PC-3 (cell line): ENCODE data around the gene ARL11. TPM values are rescaled to one million over a fixed set of nuclear protein-coding genes. Genes with fewer than 3 reads are reported as not detected.
A peak's percentile ranks its signal among the peaks of the same experiment; 100 is the strongest.

Experiments used
- ATAC-seq: fragments of 200-7000 bp; cut with Tn5 transposase; 2 replicates; pipeline ENCODE4 v1.9.1; 2020; ENCODE audit warnings: mild to moderate bottlenecking, moderate library complexity
- BruUV-seq: library from RNA; stranded (reverse); fragments of 400-500 nt; replicated peaks from 2 replicates; lab custom pipeline; 2021; lab: Mats Ljungman, UMichigan
- CTCF ChIA-PET: fragments of 300-600 bp; sonication (Branson Sonifier 250); formaldehyde crosslinking; loops from one replicate; lab custom pipeline; 2022; ENCODE audit warnings: antibody characterized with exemption; lab: Charles Lee
- POLR2A ChIA-PET: fragments of 300-600 bp; sonication (Branson Sonifier 250); formaldehyde crosslinking; loops from one replicate; lab custom pipeline; 2022; ENCODE audit warnings: antibody characterized with exemption; ENCODE audit not compliant: unreplicated experiment; lab: Charles Lee
- DNase-seq: peaks from one replicate; pipeline ENCODE4 v3.0.0-alpha.2; 2015
- H2AFZ ChIP-seq: fragments of 300-600 bp; sonication (generic); 2 replicates; pipeline ENCODE4 v1.6.0; 2016; ENCODE audit warnings: antibody characterized with exemption, low read length
- H3F3A ChIP-seq: fragments of 300-600 bp; sonication (generic); one replicate; pipeline ENCODE4 v1.6.0; 2017; ENCODE audit warnings: antibody characterized with exemption, low read length, control low read depth, mild to moderate bottlenecking; ENCODE audit not compliant: unreplicated experiment
- H3K27ac ChIP-seq: fragments of 300-600 bp; sonication (generic); 2 replicates; pipeline ENCODE4 v1.5.1; 2016; ENCODE audit warnings: mild to moderate bottlenecking, low read length
- H3K27me3 ChIP-seq: fragments of 300-600 bp; sonication (generic); 2 replicates; pipeline ENCODE4 v1.6.1; 2016; ENCODE audit warnings: low read length, mixed read lengths
- H3K36me3 ChIP-seq: fragments of 300-600 bp; sonication (generic); 2 replicates; pipeline ENCODE4 v1.6.1; 2016; ENCODE audit warnings: low read depth, mixed run types, low read length, mixed read lengths
- H3K4me1 ChIP-seq: fragments of 300-600 bp; sonication (generic); 2 replicates; pipeline ENCODE4 v1.5.1; 2016; ENCODE audit warnings: low read length; ENCODE audit not compliant: insufficient read depth
- H3K4me2 ChIP-seq: fragments of 300-600 bp; sonication (generic); 2 replicates; pipeline ENCODE4 v1.6.0; 2016; ENCODE audit warnings: low read length
- H3K4me3 ChIP-seq: fragments of 300-600 bp; sonication (generic); 2 replicates; pipeline ENCODE4 v1.5.1; 2016; ENCODE audit warnings: mild to moderate bottlenecking, low read length, mixed read lengths
- H3K79me2 ChIP-seq: fragments of 300-600 bp; sonication (generic); 2 replicates; pipeline ENCODE4 v1.6.1; 2017; ENCODE audit warnings: low read length, mixed read lengths
- H3K9ac ChIP-seq: fragments of 300-600 bp; sonication (generic); 2 replicates; pipeline ENCODE4 v1.6.0; 2016; ENCODE audit warnings: mild to moderate bottlenecking, low read length
- H3K9me2 ChIP-seq: fragments of 300-600 bp; sonication (generic); replicated peaks from 2 replicates; pipeline ENCODE4 v1.6.1; 2016; ENCODE audit warnings: mixed run types, low read length, mixed read lengths
- H3K9me3 ChIP-seq: fragments of 300-600 bp; sonication (generic); 2 replicates; pipeline ENCODE4 v1.6.1; 2016; ENCODE audit warnings: low read length, mixed read lengths
- H4K20me1 ChIP-seq: fragments of 300-600 bp; sonication (generic); 2 replicates; pipeline ENCODE4 v1.6.1; 2016; ENCODE audit warnings: low read length, mixed read lengths
- EZH2 ChIP-seq: fragments of 300-600 bp; sonication (generic); IDR thresholded peaks from one replicate; pipeline ENCODE4 v1.6.1; 2017; ENCODE audit warnings: antibody characterized with exemption, mild to moderate bottlenecking, low read length; ENCODE audit not compliant: unreplicated experiment
- EZH2phosphoT487 ChIP-seq: fragments of 300-600 bp; sonication (generic); IDR thresholded peaks from 2 replicates; pipeline ENCODE4 v1.6.1; 2018; ENCODE audit warnings: mild to moderate bottlenecking, antibody characterized with exemption, low read length, borderline replicate concordance
- intact Hi-C: fragments of 100-400 bp; cut with micrococcal nuclease; formaldehyde crosslinking; loops from 2 replicates; pipeline ENCODE4 v1.9.0; 2023
- total RNA-seq: library from RNA; depleted of rRNA; stranded (reverse); fragments of >200 nt; gene quantifications from 2 replicates; pipeline ENCODE4 v1.2.3, GENCODE V29; 2014; rRNA removed
- TF ChIP-seq, protein P1 (sequence below): fragments of 300-600 bp; sonication (generic); conservative IDR thresholded peaks from 2 replicates; pipeline ENCODE4 v1.5.1; 2017; ENCODE audit warnings: antibody characterized with exemption, low read depth, mild to moderate bottlenecking, low read length

Gene ARL11
- total RNA-seq, 1 experiment from 2014 or later = not detected

GRCh38 chr13:49681842-49682435 lies 53.6 kb downstream of the ARL11 start:
- intact Hi-C loops = no loop called here
- TF ChIP-seq EZH2 (no peak), EZH2phosphoT487 (no peak)
- TF ChIP-seq, protein P1, sequence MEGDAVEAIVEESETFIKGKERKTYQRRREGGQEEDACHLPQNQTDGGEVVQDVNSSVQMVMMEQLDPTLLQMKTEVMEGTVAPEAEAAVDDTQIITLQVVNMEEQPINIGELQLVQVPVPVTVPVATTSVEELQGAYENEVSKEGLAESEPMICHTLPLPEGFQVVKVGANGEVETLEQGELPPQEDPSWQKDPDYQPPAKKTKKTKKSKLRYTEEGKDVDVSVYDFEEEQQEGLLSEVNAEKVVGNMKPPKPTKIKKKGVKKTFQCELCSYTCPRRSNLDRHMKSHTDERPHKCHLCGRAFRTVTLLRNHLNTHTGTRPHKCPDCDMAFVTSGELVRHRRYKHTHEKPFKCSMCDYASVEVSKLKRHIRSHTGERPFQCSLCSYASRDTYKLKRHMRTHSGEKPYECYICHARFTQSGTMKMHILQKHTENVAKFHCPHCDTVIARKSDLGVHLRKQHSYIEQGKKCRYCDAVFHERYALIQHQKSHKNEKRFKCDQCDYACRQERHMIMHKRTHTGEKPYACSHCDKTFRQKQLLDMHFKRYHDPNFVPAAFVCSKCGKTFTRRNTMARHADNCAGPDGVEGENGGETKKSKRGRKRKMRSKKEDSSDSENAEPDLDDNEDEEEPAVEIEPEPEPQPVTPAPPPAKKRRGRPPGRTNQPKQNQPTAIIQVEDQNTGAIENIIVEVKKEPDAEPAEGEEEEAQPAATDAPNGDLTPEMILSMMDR = no peak
- Histone ChIP-seq H3K4me3 (no peak overlapping the region), H3K4me2 (peak overlapping the region; percentile 40), H3K79me2 (peaks cover 87% of the 10 kb centered on the region), H2AFZ (no peak overlapping the region), H3K9ac (no peak overlapping the region), H4K20me1 (peaks cover 10% of the 10 kb centered on the region; the same call in 1 of the 2 replicates), H3K4me1 (peaks cover 12% of the 10 kb centered on the region), H3K27me3 (no peaks in the 10 kb centered on the region), H3K9me2 (no peaks in the 10 kb centered on the region), H3K27ac (peak overlapping the region; percentile 22; the same call in 1 of the 2 replicates), H3K9me3 (no peaks in the 10 kb centered on the region), H3K36me3 (no peaks in the 10 kb centered on the region), H3F3A (no peaks in the 10 kb centered on the region)
- ChIA-PET CTCF (interaction anchor here (0.6 kb wide), 1 partner anchor 110 kb away, joined by 5 read pairs; no protein-coding TSS in a partner anchor), POLR2A (interaction anchor here (1.2 kb wide), 1 partner anchor 9 kb away, joined by 3 read pairs; the partner anchor contains the start of gene EBPL)
- no TSS peak for BruUV-seq
- DNase-seq = peak; percentile 64
- ATAC-seq = peak; percentile 92

Other genes with a start within 250 kb of the ARL11 start
- 1.8 and 2.0 TPM in 2 replicates for gene CAB39L, start 184.4 kb upstream of the ARL11 start, total RNA-seq
- 2.7 and 3.9 TPM in 2 replicates for gene SETDB2, start 184.2 kb upstream of the ARL11 start, total RNA-seq
- 7.1 and 7.9 TPM in 2 replicates for gene PHF11, start 132.6 kb upstream of the ARL11 start, total RNA-seq
- 4.9 and 5.4 TPM in 2 replicates for gene RCBTB1, start 42.9 kb upstream of the ARL11 start, total RNA-seq
- 108 and 118 TPM in 2 replicates for gene EBPL, start 63.0 kb downstream of the ARL11 start, total RNA-seq
- gene KPNA3, start 164.2 kb downstream of the ARL11 start, total RNA-seq = 11.7 and 14.4 TPM in 2 replicates